Skin epidermis (tissue), 12 donors: ENCODE measurements around the gene CCDC157.
"Not testable (repeated sequence)": the region's sequence is repeated elsewhere in the genome, so short reads cannot be mapped to it uniquely, and the experiment has no call there.

Experiments
- H3K27ac ChIP-seq, 21 experiments: fragments of 200-600 bp; sonication (generic) in 11 of 21; one replicate each; pipeline ENCODE4 v1.5.0; 2020; ENCODE audit warnings: mild to moderate bottlenecking in 3 of 21, inconsistent platforms in 2 of 21, moderate library complexity in 2 of 21
- H3K4me3 ChIP-seq, 7 experiments: fragments of 200-600 bp; sonication (generic) in 2 of 7; one replicate each; pipeline ENCODE4 v1.5.0; 2020; ENCODE audit warnings: inconsistent platforms in 2 of 7, mild to moderate bottlenecking in 2 of 7, moderate library complexity in 1 of 7

CCDC157 gene

GRCh38 chr22:30381264-30381663, 24.5 kb downstream of the CCDC157 start:
- H3K4me3 ChIP-seq: no peak overlapping the region
- no peak overlapping the region for H3K27ac ChIP-seq

- H3K4me3 ChIP-seq: no peak overlapping the region
- no peak overlapping the region for H3K27ac ChIP-seq
Observed at GRCh38 chr22:30382340-30382739, 25.5 kb downstream of the CCDC157 start.

GRCh38 chr22:30383061-30383460, 26.3 kb downstream of the CCDC157 start:
- H3K4me3 ChIP-seq: no peak overlapping the region
- H3K27ac ChIP-seq: no peak overlapping the region

GRCh38 chr22:30385942-30386341, 29.1 kb downstream of the CCDC157 start:
- H3K27ac ChIP-seq: peak overlapping the region in 2 of 21 experiments; percentile 83 to 84
- no peak overlapping the region for H3K4me3 ChIP-seq

- Histone ChIP-seq H3K4me3 (peak overlapping the region; percentile 35 to 58 (median 46)), H3K27ac (peak overlapping the region in 18 of 21 experiments; percentile 20 to 84 (median 68))
Observed at GRCh38 chr22:30386608-30386959, 29.8 kb downstream of the CCDC157 start.

- peak within 1 kb of the TSS; percentile 35 to 58 (median 46) for H3K4me3 ChIP-seq
- peak within 1 kb of the TSS in 18 of 21 experiments; percentile 20 to 84 (median 68) for H3K27ac ChIP-seq
Observed at GRCh38 chr22:30386960-30387827, 30.4 kb downstream of the CCDC157 start, which contains the start of gene RNF215. RNF215 (minus strand) TSS chr22:30387411; CDS start chr22:30387313, 98 bp downstream.

- Histone ChIP-seq H3K27ac (no peak overlapping the region), H3K4me3 (no peak overlapping the region)
Observed at GRCh38 chr22:30390974-30391691, 34.3 kb downstream of the CCDC157 start.

- no peak overlapping the region for H3K4me3 ChIP-seq
- no peak overlapping the region for H3K27ac ChIP-seq
Observed at GRCh38 chr22:30392661-30393321, 36.0 kb downstream of the CCDC157 start.

GRCh38 chr22:30393322-30393680, 36.5 kb downstream of the CCDC157 start:
- Histone ChIP-seq H3K27ac (no peak overlapping the region), H3K4me3 (no peak overlapping the region)

- Histone ChIP-seq H3K27ac (no peak overlapping the region), H3K4me3 (no peak overlapping the region)
Observed at GRCh38 chr22:30393885-30394284, 37.1 kb downstream of the CCDC157 start.

GRCh38 chr22:30396871-30397655, 40.3 kb downstream of the CCDC157 start, which contains the start of gene SEC14L2:
SEC14L2 (plus strand) TSS chr22:30397018; CDS start chr22:30397117, 99 bp downstream.
- peak within 1 kb of the TSS; percentile 48 to 79 (median 68) for H3K4me3 ChIP-seq
- H3K27ac ChIP-seq: peak within 1 kb of the TSS in 20 of 21 experiments; percentile 20 to 89 (median 80)

- Histone ChIP-seq H3K4me3 (peak overlapping the region; percentile 48 to 79 (median 68)), H3K27ac (peak overlapping the region in 17 of 21 experiments; percentile 49 to 89 (median 81))
Observed at GRCh38 chr22:30397656-30398635, 41.1 kb downstream of the CCDC157 start.

- H3K27ac ChIP-seq: peak overlapping the region in 8 of 21 experiments; percentile 0 to 89 (median 57)
- H3K4me3 ChIP-seq: peak overlapping the region in 2 of 7 experiments; percentile 54 to 60
Observed at GRCh38 chr22:30398685-30399680, 42.2 kb downstream of the CCDC157 start.

- H3K27ac ChIP-seq: peak overlapping the region in 8 of 21 experiments; percentile 0 to 89 (median 50)
- H3K4me3 ChIP-seq: no peak overlapping the region
Observed at GRCh38 chr22:30399718-30400117, 42.9 kb downstream of the CCDC157 start.

- Histone ChIP-seq H3K4me3 (no peak overlapping the region), H3K27ac (peak overlapping the region in 7 of 21 experiments; percentile 0 to 89 (median 40))
Observed at GRCh38 chr22:30400159-30400558, 43.4 kb downstream of the CCDC157 start.

GRCh38 chr22:30401024-30401423, 44.2 kb downstream of the CCDC157 start:
- H3K4me3 ChIP-seq, H3K27ac ChIP-seq: not testable (repeated sequence)
